Endodermal cell (in vitro differentiated cells): ENCODE data around the gene OR8K5. TPM values are rescaled to one million over a fixed set of nuclear protein-coding genes. Genes with fewer than 3 reads are reported as not detected.

Experiments used
- DNase-seq: peaks from one replicate; pipeline ENCODE4 v3.0.0-alpha.2; 2017
- H3K27ac ChIP-seq: 2 replicates; pipeline ENCODE4 v1.5.1; 2013; ENCODE audit warnings: mild to moderate bottlenecking, low read depth, low read length, moderate library complexity
- H3K27me3 ChIP-seq: 2 replicates; pipeline ENCODE4 v1.6.1; 2013; ENCODE audit warnings: mild to moderate bottlenecking, low read length, moderate library complexity; ENCODE audit not compliant: insufficient read depth, control insufficient read depth, poor library complexity, severe bottlenecking
- H3K36me3 ChIP-seq: 2 replicates; pipeline ENCODE4 v1.7.0; 2013; ENCODE audit warnings: mild to moderate bottlenecking, low read length, moderate library complexity; ENCODE audit not compliant: control insufficient read depth, insufficient read depth
- H3K4me1 ChIP-seq: one replicate; pipeline ENCODE4 v1.7.0; 2013; ENCODE audit warnings: low read length; ENCODE audit not compliant: control insufficient read depth, insufficient read depth
- H3K4me3 ChIP-seq: 2 replicates; pipeline ENCODE4 v1.5.1; 2013; ENCODE audit warnings: mild to moderate bottlenecking, low read length, moderate library complexity
- H3K9ac ChIP-seq: 2 replicates; pipeline ENCODE4 v1.6.1; 2013; ENCODE audit warnings: mild to moderate bottlenecking, low read length, moderate library complexity; ENCODE audit not compliant: poor library complexity, severe bottlenecking; ENCODE audit errors: extremely low read depth
- H3K9me3 ChIP-seq: 2 replicates; pipeline ENCODE4 v1.6.1; 2013; ENCODE audit warnings: mild to moderate bottlenecking, low read length, moderate library complexity; ENCODE audit not compliant: control insufficient read depth
- H3K27ac Mint-ChIP-seq: 2 replicates; pipeline ENCODE4 v1.8.0; 2020; ENCODE audit warnings: mixed read lengths
- H3K27me3 Mint-ChIP-seq: 2 replicates; pipeline ENCODE4 v1.8.0; 2021; ENCODE audit warnings: mild to moderate bottlenecking, mixed read lengths; ENCODE audit not compliant: insufficient read depth
- H3K36me3 Mint-ChIP-seq: 2 replicates; pipeline ENCODE4 v1.8.0; 2020; ENCODE audit warnings: low read depth, mixed read lengths
- H3K4me1 Mint-ChIP-seq: 2 replicates; pipeline ENCODE4 v1.8.0; 2020; ENCODE audit warnings: mixed read lengths
- H3K4me3 Mint-ChIP-seq: 2 replicates; pipeline ENCODE4 v1.8.0; 2020; ENCODE audit warnings: mild to moderate bottlenecking, moderate library complexity, mixed read lengths
- H3K9me3 Mint-ChIP-seq: 2 replicates; pipeline ENCODE4 v1.8.0; 2020; ENCODE audit warnings: mild to moderate bottlenecking, mixed read lengths
- WGBS, 2 experiments: methylation state at CpG; one replicate each; pipeline versions ENCODE4 v1.1.5 to v1.1.7; 2013; ENCODE audit warnings: missing lambda C conversion rate in 2 of 2, mixed read lengths in 1 of 2; ENCODE audit not compliant: insufficient coverage in 1 of 2, insufficient read length in 1 of 2; 5-methylcytosine and 5-hydroxymethylcytosine counted together
- long read RNA-seq, 4 experiments: library from polyadenylated mRNA in 2 of 4; library from RNA in 1 of 4; library from capped mRNA in 1 of 4; stranded (forward) in 3 of 4; unstranded in 1 of 4; transcript quantifications; one replicate each; pipeline ENCODE4 v2.0.0, GENCODE V29; 2020 to 2021; ENCODE audit warnings: inconsistent platforms in 1 of 4
- polyA plus RNA-seq, 2 experiments: library from polyadenylated mRNA; stranded (reverse); fragments of 50-300 nt; gene quantifications; one replicate each; pipeline ENCODE4 v1.2.3, GENCODE V29; 2013
- total RNA-seq, 2 donors: library from RNA; stranded (reverse); fragmentation: NEBNext Ultra II Directional in 1 of 2; extraction: Animal tissue kit (Norgen Biotek cat#: 25700) in 1 of 2; gene quantifications; 2 replicates in 1 of 2; 3 replicates in 1 of 2; pipeline ENCODE4 v1.2.1, GENCODE V29; 2021
- TF ChIP-seq, protein P1 (sequence below): fragments of 200-600 bp; sonication (generic); conservative IDR thresholded peaks from 2 replicates; pipeline ENCODE4 v1.5.0; 2021; ENCODE audit warnings: antibody characterized with exemption, mild to moderate bottlenecking

The OR8K5 gene
- not detected for total RNA-seq
- polyA plus RNA-seq (2013, experiment 1 of 2) = not detected
- not detected for polyA plus RNA-seq (2013, experiment 2 of 2)
- long read RNA-seq, experiment 1 = 0 reads
- long read RNA-seq, experiment 2 = 0 reads
- long read RNA-seq, experiment 3 = 0 reads
- long read RNA-seq, experiment 4 = 0 reads

DNA sequence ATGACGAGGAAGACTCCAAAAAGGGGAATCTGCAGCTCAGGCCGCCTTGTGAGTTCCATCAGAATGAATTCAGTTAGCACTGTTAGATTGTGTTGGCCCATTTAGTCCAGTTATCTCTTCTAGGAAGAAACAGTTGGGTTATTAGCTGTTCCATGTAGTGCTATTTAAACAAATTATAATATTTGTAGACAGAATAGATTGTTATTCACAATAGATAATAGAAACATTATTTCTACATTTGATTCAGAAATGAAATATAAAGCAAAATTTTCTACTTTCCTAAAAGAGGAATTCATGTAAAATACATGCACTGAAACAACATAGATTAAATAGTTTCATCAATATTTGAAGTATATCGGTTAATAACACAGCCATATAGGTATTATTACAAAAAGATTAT is at the start of gene OR8K5:
TSS of gene OR8K5 (minus strand) at position 101 of the 400 bp plus-strand sequence. CDS start at position 101, 0 bp downstream.
- H3K4me3 Mint-ChIP-seq = no peak within 1 kb of the TSS
- TF ChIP-seq, protein P1, sequence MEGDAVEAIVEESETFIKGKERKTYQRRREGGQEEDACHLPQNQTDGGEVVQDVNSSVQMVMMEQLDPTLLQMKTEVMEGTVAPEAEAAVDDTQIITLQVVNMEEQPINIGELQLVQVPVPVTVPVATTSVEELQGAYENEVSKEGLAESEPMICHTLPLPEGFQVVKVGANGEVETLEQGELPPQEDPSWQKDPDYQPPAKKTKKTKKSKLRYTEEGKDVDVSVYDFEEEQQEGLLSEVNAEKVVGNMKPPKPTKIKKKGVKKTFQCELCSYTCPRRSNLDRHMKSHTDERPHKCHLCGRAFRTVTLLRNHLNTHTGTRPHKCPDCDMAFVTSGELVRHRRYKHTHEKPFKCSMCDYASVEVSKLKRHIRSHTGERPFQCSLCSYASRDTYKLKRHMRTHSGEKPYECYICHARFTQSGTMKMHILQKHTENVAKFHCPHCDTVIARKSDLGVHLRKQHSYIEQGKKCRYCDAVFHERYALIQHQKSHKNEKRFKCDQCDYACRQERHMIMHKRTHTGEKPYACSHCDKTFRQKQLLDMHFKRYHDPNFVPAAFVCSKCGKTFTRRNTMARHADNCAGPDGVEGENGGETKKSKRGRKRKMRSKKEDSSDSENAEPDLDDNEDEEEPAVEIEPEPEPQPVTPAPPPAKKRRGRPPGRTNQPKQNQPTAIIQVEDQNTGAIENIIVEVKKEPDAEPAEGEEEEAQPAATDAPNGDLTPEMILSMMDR = no peak
- Histone ChIP-seq H3K9me3 (peaks cover 12% of the 10 kb centered on the region), H3K27me3 (no peaks in the 10 kb centered on the region), H3K4me1 (no peaks in the 10 kb centered on the region), H3K27ac (no peak within 1 kb of the TSS), H3K36me3 (no peaks in the 10 kb centered on the region), H3K4me3 (no peak within 1 kb of the TSS), H3K9ac (no peak within 1 kb of the TSS)
- no peaks in the 10 kb centered on the region for H3K36me3 Mint-ChIP-seq
- H3K4me1 Mint-ChIP-seq = no peaks in the 10 kb centered on the region
- peaks cover 5% of the 10 kb centered on the region for H3K9me3 Mint-ChIP-seq
- H3K27ac Mint-ChIP-seq = no peak within 1 kb of the TSS
- WGBS, 2 experiments = 87 to 100% methylated on average over 1 to 3 of the region's 3 CpGs
- no peaks in the 10 kb centered on the region for H3K27me3 Mint-ChIP-seq
- no peak for DNase-seq

DNA sequence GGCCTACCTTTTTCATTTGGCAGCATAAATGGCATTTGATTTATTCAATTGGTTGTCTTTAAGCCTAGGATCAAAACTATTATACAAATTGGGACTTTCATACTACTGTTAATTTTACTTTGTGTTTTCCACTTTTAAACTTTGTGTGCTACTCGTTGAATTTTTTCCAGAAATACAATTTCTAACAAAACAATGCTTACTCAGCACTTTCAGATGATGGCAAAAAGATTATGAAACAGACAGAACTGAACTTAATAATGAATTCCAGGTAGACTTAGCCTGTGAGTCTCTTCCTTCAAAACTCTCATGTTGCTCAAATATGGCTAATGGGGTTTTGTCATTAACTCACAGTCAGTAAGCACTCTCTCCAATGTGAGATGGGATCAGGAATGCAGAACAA is 47.7 kb upstream of the OR8K5 start:
- no peaks in the 10 kb centered on the region for H3K36me3 ChIP-seq
- H3K27me3 Mint-ChIP-seq = no peaks in the 10 kb centered on the region
- no peaks in the 10 kb centered on the region for H3K4me1 Mint-ChIP-seq
- 80 to 85% methylated on average over 1 of the region's 1 CpG for WGBS, 2 experiments
- TF ChIP-seq, protein P1 = no peak
- no peak overlapping the region for H3K27ac ChIP-seq
- no peaks in the 10 kb centered on the region for H3K4me1 ChIP-seq
- DNase-seq = no peak
- peaks cover 5% of the 10 kb centered on the region for H3K9me3 ChIP-seq
- H3K9me3 Mint-ChIP-seq = peaks cover 4% of the 10 kb centered on the region
- no peaks in the 10 kb centered on the region for H3K36me3 Mint-ChIP-seq
- no peak overlapping the region for H3K4me3 ChIP-seq
- no peak overlapping the region for H3K9ac ChIP-seq
- no peaks in the 10 kb centered on the region for H3K27me3 ChIP-seq
- no peak overlapping the region for H3K27ac Mint-ChIP-seq
- H3K4me3 Mint-ChIP-seq = no peak overlapping the region

DNA sequence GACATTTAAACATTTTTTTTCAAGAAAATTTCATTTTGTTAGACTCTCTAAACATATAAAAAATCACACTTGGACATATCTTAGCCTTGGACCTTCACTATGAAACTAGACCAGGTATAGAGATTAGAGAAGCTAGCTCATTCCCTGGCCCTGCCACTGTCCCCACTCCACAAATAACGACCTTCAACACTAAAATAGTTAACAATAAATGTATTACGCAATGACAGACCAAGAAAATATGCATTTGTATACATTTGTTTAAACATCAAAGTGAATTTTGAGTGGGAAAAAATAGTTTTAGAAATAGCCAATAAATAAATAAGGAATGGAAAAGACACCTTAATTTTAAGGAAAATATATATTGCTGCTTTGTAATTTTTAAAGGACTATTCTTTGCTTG is 37.2 kb upstream of the OR8K5 start:
- no peaks in the 10 kb centered on the region for H3K27me3 ChIP-seq
- TF ChIP-seq, protein P1 = no peak
- Mint-ChIP-seq H3K27me3 (no peaks in the 10 kb centered on the region), H3K36me3 (no peaks in the 10 kb centered on the region), H3K4me1 (no peaks in the 10 kb centered on the region), H3K9me3 (peaks cover 5% of the 10 kb centered on the region), H3K27ac (no peak overlapping the region), H3K4me3 (no peak overlapping the region)
- 60% methylated on average over 1 of the region's 2 CpGs; no CpG with 5 or more reads in 1 of the 2 experiments for WGBS, 2 experiments
- H3K4me3 ChIP-seq = no peak overlapping the region
- no peak overlapping the region for H3K9ac ChIP-seq
- H3K4me1 ChIP-seq = no peaks in the 10 kb centered on the region
- no peaks in the 10 kb centered on the region for H3K36me3 ChIP-seq
- no peak overlapping the region for H3K27ac ChIP-seq
- no peaks in the 10 kb centered on the region for H3K9me3 ChIP-seq
- DNase-seq = no peak
